ENCODE results near the gene L3MBTL4. TPM values are rescaled to one million over a fixed set of nuclear protein-coding genes. Genes with fewer than 3 reads are reported as not detected.

The L3MBTL4 gene
- total and polyA plus RNA-seq, 4 donors, result 0.26 to 4.2 (median 2.0) TPM

GRCh38 chr18:6374340-6374739, 40.4 kb downstream of the L3MBTL4 start:
- Histone ChIP-seq H3K36me3 (ENCODE audit: control insufficient read depth in 1 of 2, insufficient read depth in 2 of 2, low read length in 1 of 2) (no peaks in the 10 kb centered on the region), H3K9me3 (ENCODE audit: control insufficient read depth, low read length) (peaks cover 3% of the 10 kb centered on the region), H3K4me1 (ENCODE audit: control insufficient read depth in 1 of 2, insufficient read depth in 2 of 2, low read length in 2 of 2) (no peaks in the 10 kb centered on the region), H3K27ac (ENCODE audit: low read depth in 1 of 2, low read length in 2 of 2) (no peak overlapping the region), H3K4me3 (ENCODE audit: low read length in 2 of 2) (no peak overlapping the region), H3K27me3 (ENCODE audit: control insufficient read depth in 1 of 2, insufficient read depth in 2 of 2, low read length in 1 of 2) (peaks cover 0 to 2% of the 10 kb centered on the region in 2 donors)
- WGBS, 2 donors, result 30 to 33% methylated on average over 8 of the region's 8 CpGs
- intact Hi-C loops (cut with DNase I), result no loop called here
- ATAC-seq (ENCODE audit: low FRiP score), result no peak
- no peak for DNase-seq

GRCh38 chr18:6373187-6373586, 41.5 kb downstream of the L3MBTL4 start:
- intact Hi-C loops (cut with DNase I), result no loop called here
- DNase-seq, result no peak
- Histone ChIP-seq H3K4me3 (ENCODE audit: low read length in 2 of 2) (no peak overlapping the region), H3K27ac (ENCODE audit: low read depth in 1 of 2, low read length in 2 of 2) (no peak overlapping the region), H3K4me1 (ENCODE audit: control insufficient read depth in 1 of 2, insufficient read depth in 2 of 2, low read length in 2 of 2) (no peaks in the 10 kb centered on the region), H3K9me3 (ENCODE audit: control insufficient read depth, low read length) (peaks cover 3% of the 10 kb centered on the region), H3K27me3 (ENCODE audit: control insufficient read depth in 1 of 2, insufficient read depth in 2 of 2, low read length in 1 of 2) (peaks cover 0 to 2% of the 10 kb centered on the region in 2 donors), H3K36me3 (ENCODE audit: control insufficient read depth in 1 of 2, insufficient read depth in 2 of 2, low read length in 1 of 2) (no peaks in the 10 kb centered on the region)
- no peak for ATAC-seq (ENCODE audit: low FRiP score)
- 83 to 84% methylated on average over 5 of the region's 5 CpGs for WGBS, 2 donors

- 21 to 30% methylated on average over 12 of the region's 12 CpGs for WGBS, 2 donors
- Histone ChIP-seq H3K27ac (ENCODE audit: low read depth in 1 of 2, low read length in 2 of 2) (no peak overlapping the region), H3K4me3 (ENCODE audit: low read length in 2 of 2) (no peak overlapping the region), H3K36me3 (ENCODE audit: control insufficient read depth in 1 of 2, insufficient read depth in 2 of 2, low read length in 1 of 2) (no peaks in the 10 kb centered on the region), H3K4me1 (ENCODE audit: control insufficient read depth in 1 of 2, insufficient read depth in 2 of 2, low read length in 2 of 2) (no peaks in the 10 kb centered on the region), H3K27me3 (ENCODE audit: control insufficient read depth in 1 of 2, insufficient read depth in 2 of 2, low read length in 1 of 2) (peaks cover 0 to 2% of the 10 kb centered on the region in 2 donors), H3K9me3 (ENCODE audit: control insufficient read depth, low read length) (peaks cover 3% of the 10 kb centered on the region)
- ATAC-seq (ENCODE audit: low FRiP score), result no peak
- intact Hi-C loops (cut with DNase I), result no loop called here
- DNase-seq, result no peak
Measured at GRCh38 chr18:6370886-6371635, 43.6 kb downstream of the L3MBTL4 start.

DNA sequence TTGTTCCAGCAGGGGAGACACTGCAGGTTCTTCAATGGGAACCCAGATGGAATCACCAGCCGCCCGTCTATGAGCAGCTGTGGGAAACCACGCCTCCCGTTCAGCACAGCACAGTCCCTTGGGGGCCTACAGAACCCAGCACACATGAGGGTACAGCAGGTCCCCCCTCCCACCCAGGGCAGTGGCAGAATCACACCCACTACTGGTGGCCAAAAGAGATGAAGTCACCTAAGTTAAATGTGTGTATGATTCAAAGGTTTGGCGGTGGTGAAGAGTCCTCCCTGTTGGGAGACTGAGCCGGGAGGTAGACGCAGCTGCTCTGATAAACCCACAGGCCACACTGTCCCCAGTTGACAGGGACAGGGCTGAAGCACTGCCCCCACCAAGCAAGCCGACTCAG, 44.3 kb downstream of the L3MBTL4 start:
- peaks cover 0 to 2% of the 10 kb centered on the region in 2 donors for H3K27me3 ChIP-seq (ENCODE audit: control insufficient read depth in 1 of 2, insufficient read depth in 2 of 2, low read length in 1 of 2)

DNA sequence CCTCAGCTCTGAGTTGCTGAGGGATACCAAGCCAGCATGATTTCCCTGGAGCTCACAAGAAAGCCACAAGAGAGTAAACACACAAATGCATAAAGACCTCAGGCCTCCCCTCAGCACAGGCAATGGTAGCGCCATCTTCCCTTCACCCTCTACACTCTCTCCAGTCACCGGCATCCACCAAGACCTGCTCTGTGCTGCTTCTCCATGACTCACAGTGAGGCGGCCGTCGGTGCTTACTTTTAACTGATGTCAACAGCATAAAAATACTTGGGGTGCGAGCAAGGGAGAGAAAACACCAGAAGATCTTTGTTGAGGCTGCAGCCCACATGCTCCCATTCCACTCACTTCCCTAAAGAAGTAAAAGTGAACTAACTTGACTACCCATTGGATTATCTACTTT, 46.7 kb downstream of the L3MBTL4 start:
- intact Hi-C loops (cut with DNase I), result no loop called here
- no peak for ATAC-seq (ENCODE audit: low FRiP score)
- H3K4me3 ChIP-seq (ENCODE audit: low read length in 2 of 2), result no peak overlapping the region

More for the DNA sequence above, 44.3 kb downstream of the L3MBTL4 start:
- H3K27ac ChIP-seq (ENCODE audit: low read depth in 1 of 2, low read length in 2 of 2), result no peak overlapping the region
- peaks cover 3% of the 10 kb centered on the region for H3K9me3 ChIP-seq (ENCODE audit: control insufficient read depth, low read length)
- intact Hi-C loops (cut with DNase I), result no loop called here
- DNase-seq (no peak), ATAC-seq (ENCODE audit: low FRiP score) (no peak)
- H3K36me3 ChIP-seq (ENCODE audit: control insufficient read depth in 1 of 2, insufficient read depth in 2 of 2, low read length in 1 of 2), result no peaks in the 10 kb centered on the region
- WGBS, 2 donors, result 8 to 11% methylated on average over 8 of the region's 8 CpGs
- no peak overlapping the region for H3K4me3 ChIP-seq (ENCODE audit: low read length in 2 of 2)
- H3K4me1 ChIP-seq (ENCODE audit: control insufficient read depth in 1 of 2, insufficient read depth in 2 of 2, low read length in 2 of 2), result no peaks in the 10 kb centered on the region

GRCh38 chr18:6367208-6367607, 47.5 kb downstream of the L3MBTL4 start:
- intact Hi-C loops (cut with DNase I), result no loop called here
- WGBS, 2 donors, result 72 to 78% methylated on average over 3 of the region's 3 CpGs

More for the DNA sequence above, 46.7 kb downstream of the L3MBTL4 start:
- no peaks in the 10 kb centered on the region for H3K4me1 ChIP-seq (ENCODE audit: control insufficient read depth in 1 of 2, insufficient read depth in 2 of 2, low read length in 2 of 2)
- H3K27ac ChIP-seq (ENCODE audit: low read depth in 1 of 2, low read length in 2 of 2), result no peak overlapping the region
- DNase-seq, result no peak
- H3K9me3 ChIP-seq (ENCODE audit: control insufficient read depth, low read length), result peaks cover 3% of the 10 kb centered on the region
- WGBS, 2 donors, result 85 to 93% methylated on average over 6 of the region's 6 CpGs
- H3K36me3 ChIP-seq (ENCODE audit: control insufficient read depth in 1 of 2, insufficient read depth in 2 of 2, low read length in 1 of 2), result no peaks in the 10 kb centered on the region
- peaks cover 0 to 2% of the 10 kb centered on the region in 2 donors for H3K27me3 ChIP-seq (ENCODE audit: control insufficient read depth in 1 of 2, insufficient read depth in 2 of 2, low read length in 1 of 2)

GRCh38 chr18:6366776-6367175, 47.9 kb downstream of the L3MBTL4 start:
- ATAC-seq (ENCODE audit: low FRiP score), result no peak
- Histone ChIP-seq H3K4me1 (ENCODE audit: control insufficient read depth in 1 of 2, insufficient read depth in 2 of 2, low read length in 2 of 2) (no peaks in the 10 kb centered on the region), H3K9me3 (ENCODE audit: control insufficient read depth, low read length) (no peaks in the 10 kb centered on the region), H3K4me3 (ENCODE audit: low read length in 2 of 2) (no peak overlapping the region), H3K27me3 (ENCODE audit: control insufficient read depth in 1 of 2, insufficient read depth in 2 of 2, low read length in 1 of 2) (peaks cover 0 to 2% of the 10 kb centered on the region in 2 donors), H3K27ac (ENCODE audit: low read depth in 1 of 2, low read length in 2 of 2) (no peak overlapping the region), H3K36me3 (ENCODE audit: control insufficient read depth in 1 of 2, insufficient read depth in 2 of 2, low read length in 1 of 2) (no peaks in the 10 kb centered on the region)
- intact Hi-C loops (cut with DNase I), result no loop called here
- DNase-seq, result no peak
- 62 to 65% methylated on average over 4 of the region's 4 CpGs for WGBS, 2 donors

More at GRCh38 chr18:6367208-6367607, 47.5 kb downstream of the L3MBTL4 start:
- H3K36me3 ChIP-seq (ENCODE audit: control insufficient read depth in 1 of 2, insufficient read depth in 2 of 2, low read length in 1 of 2), result no peaks in the 10 kb centered on the region
- peaks cover 0 to 2% of the 10 kb centered on the region in 2 donors for H3K27me3 ChIP-seq (ENCODE audit: control insufficient read depth in 1 of 2, insufficient read depth in 2 of 2, low read length in 1 of 2)
- peaks cover 3% of the 10 kb centered on the region for H3K9me3 ChIP-seq (ENCODE audit: control insufficient read depth, low read length)
- ATAC-seq (ENCODE audit: low FRiP score), result no peak
- DNase-seq, result no peak
- H3K4me3 ChIP-seq (ENCODE audit: low read length in 2 of 2), result no peak overlapping the region
- H3K27ac ChIP-seq (ENCODE audit: low read depth in 1 of 2, low read length in 2 of 2), result no peak overlapping the region
- no peaks in the 10 kb centered on the region for H3K4me1 ChIP-seq (ENCODE audit: control insufficient read depth in 1 of 2, insufficient read depth in 2 of 2, low read length in 2 of 2)

DNA sequence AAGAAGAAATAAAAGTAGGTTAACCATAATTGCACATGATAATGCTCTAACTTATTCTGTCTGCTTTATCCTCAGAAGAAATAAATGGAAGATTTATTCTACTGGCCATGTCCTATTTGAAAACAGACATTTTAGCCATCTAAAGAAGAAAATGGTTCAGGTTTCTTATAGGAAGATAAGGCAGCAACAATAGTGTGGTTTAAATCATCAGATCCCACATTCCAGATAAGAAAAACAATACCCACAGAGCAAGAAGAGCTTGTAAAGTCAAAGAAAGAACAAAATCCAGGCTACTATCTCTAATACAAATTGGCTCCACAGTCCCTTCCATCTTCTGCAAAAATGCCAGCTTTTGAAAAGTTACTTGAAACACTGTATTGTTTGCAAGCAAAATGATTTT, 49.3 kb downstream of the L3MBTL4 start:
- no peak overlapping the region for H3K4me3 ChIP-seq (ENCODE audit: low read length in 2 of 2)
- DNase-seq (no peak), ATAC-seq (ENCODE audit: low FRiP score) (no peak)
- H3K27ac ChIP-seq (ENCODE audit: low read depth in 1 of 2, low read length in 2 of 2), result no peak overlapping the region
- H3K4me1 ChIP-seq (ENCODE audit: control insufficient read depth in 1 of 2, insufficient read depth in 2 of 2, low read length in 2 of 2), result no peaks in the 10 kb centered on the region
- intact Hi-C loops (cut with DNase I), result no loop called here
- H3K9me3 ChIP-seq (ENCODE audit: control insufficient read depth, low read length), result no peaks in the 10 kb centered on the region
- H3K36me3 ChIP-seq (ENCODE audit: control insufficient read depth in 1 of 2, insufficient read depth in 2 of 2, low read length in 1 of 2), result no peaks in the 10 kb centered on the region
- peaks cover 0 to 2% of the 10 kb centered on the region in 2 donors for H3K27me3 ChIP-seq (ENCODE audit: control insufficient read depth in 1 of 2, insufficient read depth in 2 of 2, low read length in 1 of 2)

DNA sequence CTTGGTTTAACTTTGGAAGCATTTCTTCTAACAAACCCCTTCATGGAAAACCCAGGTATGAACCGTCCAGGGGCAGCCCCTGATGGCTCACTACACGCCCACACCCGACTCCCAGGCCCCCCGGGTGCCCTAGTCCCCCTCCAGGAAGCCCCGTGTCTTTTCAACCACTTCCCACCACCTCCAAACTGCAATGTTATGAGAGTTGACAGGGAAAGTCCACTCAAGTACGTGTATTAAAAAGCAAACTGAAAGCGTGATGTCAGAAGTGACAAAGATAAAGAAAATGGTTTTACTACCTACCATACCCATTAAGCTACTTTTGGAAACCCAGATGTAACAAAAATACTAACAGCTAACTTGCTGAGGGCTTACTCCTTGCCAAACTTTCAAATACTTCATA, 51.5 kb downstream of the L3MBTL4 start:
- H3K27ac ChIP-seq (ENCODE audit: low read depth in 1 of 2, low read length in 2 of 2), result no peak overlapping the region
- intact Hi-C loops (cut with DNase I), result no loop called here
- no peaks in the 10 kb centered on the region for H3K9me3 ChIP-seq (ENCODE audit: control insufficient read depth, low read length)
- WGBS, 2 donors, result 48 to 58% methylated on average over 7 of the region's 7 CpGs
- no peaks in the 10 kb centered on the region for H3K4me1 ChIP-seq (ENCODE audit: control insufficient read depth in 1 of 2, insufficient read depth in 2 of 2, low read length in 2 of 2)
- no peaks in the 10 kb centered on the region for H3K27me3 ChIP-seq (ENCODE audit: control insufficient read depth in 1 of 2, insufficient read depth in 2 of 2, low read length in 1 of 2)
- H3K36me3 ChIP-seq (ENCODE audit: control insufficient read depth in 1 of 2, insufficient read depth in 2 of 2, low read length in 1 of 2), result no peaks in the 10 kb centered on the region
- no peak overlapping the region for H3K4me3 ChIP-seq (ENCODE audit: low read length in 2 of 2)
- ATAC-seq (ENCODE audit: low FRiP score) (no peak), DNase-seq (no peak)
